Body of pancreas (tissue), 4 donors: ENCODE results near the gene CSNK1E.

Source experiments
- CTCF ChIP-seq, 7 experiments: fragments of 450-650 bp in 4 of 7; fragments of 200-600 bp in 3 of 7; sonication (generic) in 3 of 7; IDR thresholded peaks; one replicate each; pipeline ENCODE4 v1.5.1; 2016 to 2019; ENCODE audit warnings: antibody characterized with exemption in 7 of 7
- POLR2A ChIP-seq, 3 donors: fragments of 450-650 bp; IDR thresholded peaks; one replicate each; pipeline ENCODE4 v1.6.1; 2016; ENCODE audit warnings: antibody characterized with exemption in 3 of 3, mild to moderate bottlenecking in 2 of 3

DNA sequence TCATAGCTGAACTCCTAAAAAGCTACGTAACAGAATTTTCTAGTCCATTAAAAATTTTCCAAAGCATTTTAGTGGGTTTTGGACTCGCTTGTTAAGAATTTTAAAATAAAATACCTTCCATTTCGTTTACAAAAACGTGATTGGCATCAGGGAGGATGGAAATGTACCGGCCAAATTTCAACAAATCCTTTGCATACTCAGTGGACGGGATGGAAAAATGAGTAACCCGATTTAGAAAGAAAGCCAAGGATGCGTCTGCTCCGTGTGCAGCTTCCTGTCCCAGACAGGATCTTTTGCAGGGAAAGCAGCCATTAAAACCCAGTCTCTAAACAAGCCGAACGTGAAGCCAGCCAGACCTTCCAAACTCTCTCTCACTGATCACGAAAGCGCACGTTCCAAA is 60.1 kb downstream of the CSNK1E start:
- no peak for TF ChIP-seq CTCF (IDR thresholded peaks at IDR 0.05)
- TF ChIP-seq POLR2A (IDR thresholded peaks at IDR 0.05) = no peak
